Glutamatergic neuron (in vitro differentiated cells): Measurements from ENCODE around the gene CFAP92. TPM values are rescaled to one million over a fixed set of nuclear protein-coding genes. Genes with fewer than 3 reads are reported as not detected.
A peak's percentile ranks its signal among the peaks of the same experiment; 100 is the strongest.

ENCODE experiments used
- DNase-seq: peaks from one replicate; pipeline ENCODE4 v3.0.0; 2022
- H3K27ac Mint-ChIP-seq: one replicate; pipeline ENCODE4 v1.8.0; 2020; ENCODE audit warnings: mild to moderate bottlenecking, mixed read lengths, inconsistent platforms; ENCODE audit not compliant: unreplicated experiment
- H3K27me3 Mint-ChIP-seq: one replicate; pipeline ENCODE4 v1.8.0; 2020; ENCODE audit warnings: mild to moderate bottlenecking, moderate library complexity, mixed read lengths, inconsistent platforms; ENCODE audit not compliant: unreplicated experiment
- H3K36me3 Mint-ChIP-seq: one replicate; pipeline ENCODE4 v1.8.0; 2020; ENCODE audit warnings: mild to moderate bottlenecking, mixed read lengths, inconsistent platforms; ENCODE audit not compliant: unreplicated experiment
- H3K4me1 Mint-ChIP-seq: one replicate; pipeline ENCODE4 v1.8.0; 2020; ENCODE audit warnings: mild to moderate bottlenecking, low read depth, mixed read lengths, inconsistent platforms; ENCODE audit not compliant: unreplicated experiment
- H3K4me3 Mint-ChIP-seq: one replicate; pipeline ENCODE4 v1.8.0; 2020; ENCODE audit warnings: mild to moderate bottlenecking, mixed read lengths, inconsistent platforms; ENCODE audit not compliant: unreplicated experiment
- H3K9me3 Mint-ChIP-seq: one replicate; pipeline ENCODE4 v1.8.0; 2020; ENCODE audit warnings: mild to moderate bottlenecking, moderate library complexity, mixed read lengths, inconsistent platforms; ENCODE audit not compliant: unreplicated experiment
- CTCF ChIP-seq: fragments of 200-600 bp; sonication (generic); IDR thresholded peaks from one replicate; pipeline ENCODE4 v1.5.0; 2021; ENCODE audit not compliant: partially characterized antibody, unreplicated experiment
- total RNA-seq: library from RNA; stranded (reverse); fragmentation: NEBNext Ultra II Directional; extraction: Animal tissue kit (Norgen Biotek cat#: 25700); gene quantifications from one replicate; pipeline ENCODE4 v1.2.1, GENCODE V29; 2021; ENCODE audit not compliant: unreplicated experiment

Gene CFAP92
- total RNA-seq, 1 donor from 2014 or later: 0.15 TPM

- H3K4me3 Mint-ChIP-seq: peak overlapping the region; percentile 60
- peaks cover 39% of the 10 kb centered on the region for H3K4me1 Mint-ChIP-seq
- TF ChIP-seq CTCF: peak; percentile 29
- peak overlapping the region; percentile 78 for H3K27ac Mint-ChIP-seq
- peak; percentile 67 for DNase-seq
- peaks cover 14% of the 10 kb centered on the region for H3K27me3 Mint-ChIP-seq
- H3K9me3 Mint-ChIP-seq: peaks cover 29% of the 10 kb centered on the region
- H3K36me3 Mint-ChIP-seq: no peaks in the 10 kb centered on the region
Observed at GRCh38 chr3:128875556-128876120, 118.2 kb downstream of the CFAP92 start.

GRCh38 chr3:128874481-128875180 is 119.2 kb downstream of the CFAP92 start:
- Mint-ChIP-seq H3K9me3 (peaks cover 25% of the 10 kb centered on the region), H3K4me1 (peaks cover 35% of the 10 kb centered on the region), H3K4me3 (peak overlapping the region; percentile 61), H3K27ac (peak overlapping the region; percentile 85), H3K27me3 (peaks cover 13% of the 10 kb centered on the region), H3K36me3 (no peaks in the 10 kb centered on the region)
- peak; percentile 34 for DNase-seq
- TF ChIP-seq CTCF: no peak

GRCh38 chr3:128873244-128874022 is 120.4 kb downstream of the CFAP92 start:
- no peaks in the 10 kb centered on the region for H3K36me3 Mint-ChIP-seq
- peak overlapping the region; percentile 85 for H3K27ac Mint-ChIP-seq
- H3K4me1 Mint-ChIP-seq: peaks cover 30% of the 10 kb centered on the region
- H3K27me3 Mint-ChIP-seq: peaks cover 9% of the 10 kb centered on the region
- no peak for DNase-seq
- H3K4me3 Mint-ChIP-seq: no peak overlapping the region
- no peak for TF ChIP-seq CTCF
- peaks cover 16% of the 10 kb centered on the region for H3K9me3 Mint-ChIP-seq

- peaks cover 9% of the 10 kb centered on the region for H3K27me3 Mint-ChIP-seq
- no peak for TF ChIP-seq CTCF
- DNase-seq: no peak
- peaks cover 15% of the 10 kb centered on the region for H3K9me3 Mint-ChIP-seq
- H3K4me1 Mint-ChIP-seq: peaks cover 24% of the 10 kb centered on the region
- no peak overlapping the region for H3K4me3 Mint-ChIP-seq
- no peak overlapping the region for H3K27ac Mint-ChIP-seq
- H3K36me3 Mint-ChIP-seq: no peaks in the 10 kb centered on the region
Observed at GRCh38 chr3:128872744-128873143, 121.1 kb downstream of the CFAP92 start.

- no peak overlapping the region for H3K4me3 Mint-ChIP-seq
Observed at GRCh38 chr3:128872282-128872681, 121.6 kb downstream of the CFAP92 start.

More at GRCh38 chr3:128872282-128872681, 121.6 kb downstream of the CFAP92 start:
- no peak for TF ChIP-seq CTCF
- Mint-ChIP-seq H3K27me3 (peaks cover 9% of the 10 kb centered on the region), H3K9me3 (peaks cover 15% of the 10 kb centered on the region), H3K27ac (no peak overlapping the region), H3K4me1 (peaks cover 21% of the 10 kb centered on the region), H3K36me3 (no peaks in the 10 kb centered on the region)
- DNase-seq: no peak
